Activated T-cell treated with anti-CD3 and anti-CD28 coated beads for 48 hours (primary cell): Measurements from ENCODE around the gene SYNE1.
"Not testable (repeated sequence)": the region's sequence is repeated elsewhere in the genome, so short reads cannot be mapped to it uniquely, and the experiment has no call there.

Source experiments
- DNase-seq: peaks from one replicate; pipeline ENCODE4 v3.0.0-alpha.2; 2020; ENCODE audit warnings: low read depth

Gene SYNE1, protein sequence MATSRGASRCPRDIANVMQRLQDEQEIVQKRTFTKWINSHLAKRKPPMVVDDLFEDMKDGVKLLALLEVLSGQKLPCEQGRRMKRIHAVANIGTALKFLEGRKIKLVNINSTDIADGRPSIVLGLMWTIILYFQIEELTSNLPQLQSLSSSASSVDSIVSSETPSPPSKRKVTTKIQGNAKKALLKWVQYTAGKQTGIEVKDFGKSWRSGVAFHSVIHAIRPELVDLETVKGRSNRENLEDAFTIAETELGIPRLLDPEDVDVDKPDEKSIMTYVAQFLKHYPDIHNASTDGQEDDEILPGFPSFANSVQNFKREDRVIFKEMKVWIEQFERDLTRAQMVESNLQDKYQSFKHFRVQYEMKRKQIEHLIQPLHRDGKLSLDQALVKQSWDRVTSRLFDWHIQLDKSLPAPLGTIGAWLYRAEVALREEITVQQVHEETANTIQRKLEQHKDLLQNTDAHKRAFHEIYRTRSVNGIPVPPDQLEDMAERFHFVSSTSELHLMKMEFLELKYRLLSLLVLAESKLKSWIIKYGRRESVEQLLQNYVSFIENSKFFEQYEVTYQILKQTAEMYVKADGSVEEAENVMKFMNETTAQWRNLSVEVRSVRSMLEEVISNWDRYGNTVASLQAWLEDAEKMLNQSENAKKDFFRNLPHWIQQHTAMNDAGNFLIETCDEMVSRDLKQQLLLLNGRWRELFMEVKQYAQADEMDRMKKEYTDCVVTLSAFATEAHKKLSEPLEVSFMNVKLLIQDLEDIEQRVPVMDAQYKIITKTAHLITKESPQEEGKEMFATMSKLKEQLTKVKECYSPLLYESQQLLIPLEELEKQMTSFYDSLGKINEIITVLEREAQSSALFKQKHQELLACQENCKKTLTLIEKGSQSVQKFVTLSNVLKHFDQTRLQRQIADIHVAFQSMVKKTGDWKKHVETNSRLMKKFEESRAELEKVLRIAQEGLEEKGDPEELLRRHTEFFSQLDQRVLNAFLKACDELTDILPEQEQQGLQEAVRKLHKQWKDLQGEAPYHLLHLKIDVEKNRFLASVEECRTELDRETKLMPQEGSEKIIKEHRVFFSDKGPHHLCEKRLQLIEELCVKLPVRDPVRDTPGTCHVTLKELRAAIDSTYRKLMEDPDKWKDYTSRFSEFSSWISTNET (N-terminal part only)

DNA sequence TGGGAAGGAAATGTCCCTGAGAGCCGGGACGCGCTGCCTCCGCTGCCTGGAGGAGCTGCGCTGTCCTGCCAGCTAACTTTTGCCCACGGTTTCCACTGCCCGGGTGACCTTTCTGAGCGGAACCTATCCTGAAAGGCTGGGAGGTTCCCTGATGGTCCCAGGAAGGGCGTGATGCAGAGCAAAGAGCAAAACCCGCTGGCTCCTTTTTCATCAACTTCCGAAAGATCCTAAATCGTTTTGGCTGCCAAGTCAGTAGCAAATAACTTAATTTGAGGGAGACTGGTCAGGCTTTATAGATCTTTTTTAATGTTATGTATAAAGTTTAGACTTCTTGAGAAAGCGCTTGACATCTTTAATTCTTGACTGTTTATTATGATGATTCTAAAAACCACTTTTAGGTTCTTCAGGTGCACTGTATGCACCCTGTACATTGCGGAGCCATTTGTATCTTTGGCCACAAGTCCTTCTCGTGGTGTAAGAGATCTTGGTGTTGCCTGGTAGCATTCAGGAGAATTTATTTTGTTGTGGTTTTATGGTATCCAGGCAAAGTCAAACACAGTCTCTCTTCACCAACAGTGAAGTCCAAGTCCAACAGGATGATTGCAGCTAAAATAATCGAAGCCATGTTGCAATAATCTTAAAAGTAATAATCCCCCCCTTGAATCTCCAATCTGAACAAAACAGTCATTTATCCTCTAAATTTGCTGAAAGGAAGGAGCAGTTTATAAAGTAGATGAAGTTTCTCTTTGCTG is at the start of gene SYNE1:
Gene SYNE1, minus strand, starts transcription at position 67 of the 752 bp plus-strand sequence. CDS start 9,031 bp downstream, outside the sequence.
- DNase-seq, result no peak

DNA sequence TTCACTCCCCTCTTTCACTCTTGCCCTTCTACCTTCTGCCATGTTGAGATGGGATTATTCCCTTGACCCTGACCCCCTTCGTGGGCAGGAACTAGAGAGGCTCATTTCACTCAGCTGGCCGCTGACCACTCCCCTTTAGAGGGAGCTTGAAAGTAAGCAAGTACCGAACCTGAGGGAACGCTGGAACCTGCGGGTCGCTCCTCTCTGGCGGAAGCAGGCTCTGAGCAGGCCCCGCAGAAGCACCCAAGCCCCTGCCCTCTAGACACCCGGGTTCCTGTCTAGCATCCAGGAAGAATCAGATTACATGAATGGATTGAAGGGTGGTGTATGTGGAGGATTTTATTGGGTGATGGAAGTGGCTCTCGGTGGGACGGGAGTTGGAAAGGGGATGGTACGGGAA is 48.7 kb upstream of the SYNE1 start:
- no peak for DNase-seq

- DNase-seq, result not testable (repeated sequence)
Measured at GRCh38 chr6:152682935-152683334, 45.8 kb upstream of the SYNE1 start.

DNA sequence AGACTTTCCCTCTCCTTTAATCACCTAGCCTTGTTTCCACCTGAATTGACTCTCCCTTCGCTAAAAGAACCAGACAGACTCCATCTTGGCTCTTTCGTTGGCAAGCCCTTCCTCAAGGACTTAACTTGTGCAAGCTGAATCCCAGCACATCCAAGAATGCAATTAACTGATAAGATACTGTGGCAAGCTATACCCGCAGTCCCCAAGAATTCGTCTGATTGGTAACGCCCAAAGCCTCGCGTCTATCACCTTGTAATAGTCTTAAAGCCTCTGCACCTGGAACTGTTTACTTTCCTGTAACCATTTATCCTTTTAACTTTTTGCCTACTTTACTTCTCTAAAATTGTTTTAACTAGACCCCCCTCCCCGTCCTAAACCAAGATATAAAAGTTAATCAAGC is 45.0 kb upstream of the SYNE1 start:
- no peak for DNase-seq

- no peak for DNase-seq
Measured at GRCh38 chr6:152680879-152681517, 43.8 kb upstream of the SYNE1 start.

DNA sequence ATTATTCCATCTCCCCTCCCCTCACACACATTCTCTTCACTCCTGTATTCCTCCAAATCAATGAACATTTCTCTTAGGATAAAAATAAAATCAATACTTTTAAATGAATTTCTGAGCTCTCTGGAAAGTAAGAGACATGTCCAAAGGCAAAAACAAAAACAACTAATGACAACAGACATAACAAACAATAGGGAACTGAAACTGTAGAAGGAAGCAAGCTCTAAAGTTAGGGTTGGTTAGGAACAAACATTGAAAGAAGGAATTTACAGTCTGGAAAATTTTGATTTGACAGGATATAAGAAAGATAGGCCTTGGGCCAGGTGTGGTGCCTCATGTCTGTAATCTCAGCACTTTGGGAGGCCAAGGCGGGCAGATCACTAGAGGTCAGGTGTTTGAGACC is 43.0 kb upstream of the SYNE1 start:
- DNase-seq, result no peak

DNA sequence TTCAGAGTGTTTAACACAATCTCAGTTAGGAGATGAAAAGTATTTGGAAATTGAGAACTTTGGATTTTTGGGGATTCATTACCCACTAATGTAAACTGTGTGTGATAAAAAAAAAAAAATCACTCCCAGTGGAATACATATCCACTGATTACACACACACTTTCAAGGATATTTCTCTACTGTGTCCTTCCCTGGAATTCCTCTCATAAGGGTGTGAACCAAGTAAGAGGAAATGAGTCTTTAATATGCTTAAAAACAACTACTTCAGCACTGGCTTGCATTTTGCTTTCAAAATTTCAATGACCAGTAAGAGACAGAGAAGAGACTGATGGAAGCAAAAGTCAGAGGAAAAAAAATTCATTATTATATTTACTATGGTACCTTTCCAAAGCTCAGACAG is 36.1 kb upstream of the SYNE1 start:
- DNase-seq, result no peak

- no peak for DNase-seq
Measured at GRCh38 chr6:152671171-152671570, 34.0 kb upstream of the SYNE1 start.

- DNase-seq, result no peak
Measured at GRCh38 chr6:152669895-152670294, 32.7 kb upstream of the SYNE1 start.

GRCh38 chr6:152661776-152662175 is 24.6 kb upstream of the SYNE1 start:
- DNase-seq, result no peak

GRCh38 chr6:152651986-152652385 is 14.8 kb upstream of the SYNE1 start:
- no peak for DNase-seq

- no peak for DNase-seq
Measured at GRCh38 chr6:152648105-152648504, 10.9 kb upstream of the SYNE1 start.

GRCh38 chr6:152646732-152647131 is 9.6 kb upstream of the SYNE1 start:
- not testable (repeated sequence) for DNase-seq

- no peak for DNase-seq
Measured at GRCh38 chr6:152642578-152643375, 5.6 kb upstream of the SYNE1 start.

GRCh38 chr6:152636609-152637295 is 410 bp downstream of the SYNE1 start:
- DNase-seq, result no peak

DNA sequence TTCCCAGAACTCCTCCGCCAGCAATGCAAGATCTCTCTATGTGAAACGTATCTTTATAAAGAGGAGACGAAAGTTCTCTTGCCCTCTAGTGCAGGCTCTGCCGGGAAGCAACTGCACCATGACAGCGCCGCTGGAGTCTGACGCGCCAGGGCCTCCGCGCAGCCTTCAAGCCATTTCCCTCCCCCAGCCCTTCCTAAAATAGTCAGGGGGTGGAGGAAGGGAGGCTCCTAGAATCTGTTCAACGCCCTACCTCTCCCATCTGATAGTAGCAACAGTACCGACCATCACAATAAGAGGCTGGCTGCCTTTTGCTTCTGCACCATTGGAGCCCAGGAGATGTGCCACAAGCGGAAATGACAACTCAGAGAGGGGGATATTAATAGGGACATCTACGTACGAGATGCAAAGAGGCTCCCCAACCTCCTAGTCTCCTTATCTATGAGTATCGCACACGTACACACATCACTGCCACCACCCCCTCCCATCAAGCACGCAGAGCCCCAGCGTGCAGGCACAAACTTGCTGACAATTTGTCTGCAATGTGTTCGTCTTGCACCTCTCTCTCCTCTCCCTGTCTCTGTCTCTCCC is 1.0 kb downstream of the SYNE1 start:
- no peak for DNase-seq

DNA sequence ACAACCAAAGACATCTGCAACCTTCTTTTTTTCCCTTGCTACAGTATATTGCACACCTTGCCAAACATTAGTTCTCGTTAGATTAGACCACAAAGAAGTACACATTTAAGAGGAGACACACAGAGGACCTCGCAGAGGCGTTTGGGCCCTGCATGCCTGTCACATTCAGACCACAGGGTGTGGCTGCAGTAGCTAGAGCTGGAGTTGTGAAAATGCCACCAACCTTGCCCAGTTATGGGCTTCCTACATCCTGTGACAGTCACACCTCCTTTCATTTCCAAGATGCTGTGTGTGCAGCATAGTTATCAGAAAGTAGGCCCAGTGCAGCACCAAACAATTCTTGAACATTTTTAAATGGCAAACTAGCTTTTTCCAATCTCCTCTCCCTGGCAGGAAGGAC is 2.4 kb downstream of the SYNE1 start:
- DNase-seq, result no peak

DNA sequence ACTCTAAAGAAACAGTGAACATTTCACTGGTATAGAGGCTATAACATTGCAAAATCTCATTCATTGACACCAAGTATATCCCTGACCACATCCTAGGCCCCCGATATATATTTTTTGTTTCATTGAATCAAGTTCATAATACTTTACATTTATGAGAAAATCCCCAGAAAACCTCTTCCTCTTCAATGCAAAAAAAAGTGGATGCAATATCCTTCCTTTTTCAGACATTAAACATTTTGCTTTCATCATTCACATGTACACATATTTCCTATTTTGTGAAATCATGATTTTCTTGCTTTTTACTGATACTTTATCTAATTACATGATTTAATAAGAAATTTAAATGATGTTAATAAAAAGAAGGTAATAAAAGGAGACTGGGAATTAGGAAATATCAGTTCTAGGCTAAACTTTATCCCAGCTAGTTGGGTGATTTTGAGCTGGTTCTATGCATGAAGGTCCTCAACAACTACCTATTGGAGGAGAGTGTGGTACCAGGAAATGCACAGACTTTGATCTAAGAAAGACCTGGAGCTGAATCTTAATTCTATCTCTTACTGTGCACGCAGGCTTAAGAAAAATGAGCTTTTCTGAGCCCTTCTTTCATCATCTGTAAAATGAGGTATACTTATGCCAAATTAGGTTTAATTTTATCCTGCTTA is 4.9 kb downstream of the SYNE1 start:
- no peak for DNase-seq

DNA sequence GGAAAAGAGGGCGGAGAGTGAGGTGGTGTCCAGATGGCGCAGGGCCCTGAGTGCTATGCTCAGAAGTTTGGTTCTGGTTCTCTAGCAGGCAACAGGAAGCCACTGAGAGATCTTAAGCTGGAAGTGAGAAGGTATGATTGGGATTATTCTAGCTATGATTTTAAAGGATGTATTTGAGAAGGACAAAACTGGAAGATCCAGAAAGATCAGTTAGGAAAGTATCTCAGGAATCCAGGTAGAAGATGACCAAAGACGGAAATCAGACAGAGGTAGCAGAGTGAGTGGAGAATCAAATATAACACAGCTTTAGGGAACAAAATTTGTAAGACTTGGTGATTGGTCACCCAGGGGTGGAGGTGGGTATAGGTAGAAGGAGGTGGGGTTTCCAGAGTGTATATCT is 5.8 kb downstream of the SYNE1 start:
- no peak for DNase-seq
